HG03196 (cell line): ENCODE results near the gene SLC24A2.

ENCODE experiments used
- ATAC-seq: cut with Tn5 transposase; IDR thresholded peaks from one replicate; pipeline ENCODE4 v1.9.1; 2021; ENCODE audit not compliant: unreplicated experiment

The SLC24A2 gene

GRCh38 chr9:19768798-19769197 is 20.0 kb downstream of the SLC24A2 start:
- ATAC-seq: no peak

GRCh38 chr9:19759066-19759465 is 29.8 kb downstream of the SLC24A2 start:
- ATAC-seq: no peak

DNA sequence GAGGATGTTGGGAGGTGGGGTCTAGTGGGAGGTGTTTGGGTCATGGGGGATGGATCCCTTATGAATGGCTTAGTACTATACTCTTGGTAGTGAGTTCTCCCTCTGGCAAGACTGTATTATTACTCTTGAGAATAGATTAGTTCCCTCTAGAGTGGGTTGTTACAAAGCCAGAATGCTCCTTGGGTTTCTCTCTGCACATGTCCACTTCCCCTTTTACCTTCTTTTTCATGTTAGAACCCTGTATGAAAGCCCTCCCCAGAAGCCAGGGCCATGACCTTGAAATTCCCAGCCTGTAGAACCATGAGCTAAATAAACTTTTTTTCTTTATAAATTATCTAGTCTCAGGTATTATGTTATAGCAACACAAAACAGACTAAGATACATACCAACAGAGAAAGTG is 31.1 kb downstream of the SLC24A2 start:
- ATAC-seq: no peak

- ATAC-seq: no peak
Observed at GRCh38 chr9:19754921-19755320, 33.9 kb downstream of the SLC24A2 start.

- ATAC-seq: no peak
Observed at GRCh38 chr9:19748278-19749126, 40.3 kb downstream of the SLC24A2 start.

- no peak for ATAC-seq
Observed at GRCh38 chr9:19746223-19746622, 42.6 kb downstream of the SLC24A2 start.

DNA sequence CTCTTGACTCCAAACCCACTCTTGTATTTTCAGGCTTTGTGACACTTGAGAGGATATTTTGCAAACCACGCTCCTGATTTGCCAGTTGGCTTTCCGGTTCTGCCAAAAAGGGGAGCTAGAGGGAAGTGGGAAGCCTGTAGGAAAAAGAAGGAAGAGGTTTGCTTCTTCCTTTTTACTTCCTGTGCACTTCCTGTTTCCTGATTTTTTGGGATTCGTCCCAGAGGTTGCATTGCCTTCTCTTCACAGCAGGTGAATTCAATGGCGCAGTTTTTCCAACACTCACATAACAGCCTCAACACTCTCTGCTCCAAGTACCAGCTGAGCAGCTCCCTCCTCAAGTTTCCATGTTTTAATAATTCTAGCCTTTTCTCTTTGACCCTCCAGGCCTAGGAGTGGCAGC is 47.7 kb downstream of the SLC24A2 start:
- ATAC-seq: no peak
